Measurements from ENCODE around the gene C1QTNF12.

C1QTNF12 gene

DNA sequence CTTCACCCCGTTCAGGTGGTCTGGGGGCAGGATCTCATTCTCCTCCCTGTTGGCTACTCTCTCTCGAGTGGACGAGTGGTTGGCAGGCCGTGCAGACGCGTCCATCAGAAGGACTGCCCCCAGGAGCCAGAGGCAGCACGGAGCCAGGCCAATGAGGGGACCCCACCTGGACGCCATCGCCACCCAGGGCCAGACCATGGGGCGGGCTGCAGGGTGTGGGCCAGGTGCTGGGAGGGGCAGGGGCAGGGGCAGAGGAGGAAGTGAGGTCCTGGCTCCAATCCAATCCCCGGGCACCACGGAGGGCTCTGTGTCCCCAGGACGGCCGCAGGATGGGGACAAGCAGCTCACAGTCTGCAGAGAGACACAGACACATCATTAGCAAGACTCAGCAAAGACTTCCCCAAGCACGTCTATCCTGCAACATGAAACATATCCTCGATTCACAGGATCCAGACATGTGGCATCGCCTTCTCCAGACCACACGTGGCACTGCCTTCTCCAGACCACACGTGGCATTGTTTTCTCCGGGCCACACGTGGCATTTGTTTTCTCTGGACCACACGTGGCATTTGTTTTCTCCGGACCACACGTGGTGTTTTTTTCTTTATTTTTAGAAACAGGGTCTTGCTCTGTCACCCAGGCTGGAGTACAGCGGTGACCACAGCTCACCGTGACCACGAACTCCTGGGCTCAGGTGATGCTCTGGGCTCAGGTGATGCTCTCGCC is 17.8 kb downstream of the C1QTNF12 start:
- no peak for DNase-seq (ENCODE audit: low read depth)

DNA sequence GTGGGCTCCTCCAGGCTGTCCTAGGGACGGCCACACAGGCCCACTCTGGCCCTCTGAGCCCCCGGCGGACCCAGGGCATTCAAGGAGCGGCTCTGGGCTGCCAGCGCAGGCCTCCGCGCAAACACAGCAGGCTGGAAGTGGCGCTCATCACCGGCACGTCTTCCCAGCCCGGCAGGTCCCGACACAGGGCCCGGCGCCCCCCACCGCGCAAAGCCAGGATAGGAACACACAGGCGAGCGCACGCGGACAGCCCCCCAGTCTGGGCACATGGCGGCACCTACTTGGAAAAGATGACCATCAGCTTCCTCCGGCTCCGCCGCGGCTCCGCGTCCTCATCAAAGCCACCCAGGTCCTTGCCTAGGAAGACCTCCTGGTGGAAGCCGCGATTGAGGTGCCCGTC is 18.3 kb downstream of the C1QTNF12 start:
- DNase-seq (ENCODE audit: low read depth): no peak

GRCh38 chr1:1227386-1227785 is 19.1 kb downstream of the C1QTNF12 start:
- no peak for DNase-seq (ENCODE audit: low read depth)

GRCh38 chr1:1226566-1227362 is 19.8 kb downstream of the C1QTNF12 start:
- no peak for DNase-seq (ENCODE audit: low read depth)

GRCh38 chr1:1225913-1226312 is 20.6 kb downstream of the C1QTNF12 start:
- no peak for DNase-seq (ENCODE audit: low read depth)

DNA sequence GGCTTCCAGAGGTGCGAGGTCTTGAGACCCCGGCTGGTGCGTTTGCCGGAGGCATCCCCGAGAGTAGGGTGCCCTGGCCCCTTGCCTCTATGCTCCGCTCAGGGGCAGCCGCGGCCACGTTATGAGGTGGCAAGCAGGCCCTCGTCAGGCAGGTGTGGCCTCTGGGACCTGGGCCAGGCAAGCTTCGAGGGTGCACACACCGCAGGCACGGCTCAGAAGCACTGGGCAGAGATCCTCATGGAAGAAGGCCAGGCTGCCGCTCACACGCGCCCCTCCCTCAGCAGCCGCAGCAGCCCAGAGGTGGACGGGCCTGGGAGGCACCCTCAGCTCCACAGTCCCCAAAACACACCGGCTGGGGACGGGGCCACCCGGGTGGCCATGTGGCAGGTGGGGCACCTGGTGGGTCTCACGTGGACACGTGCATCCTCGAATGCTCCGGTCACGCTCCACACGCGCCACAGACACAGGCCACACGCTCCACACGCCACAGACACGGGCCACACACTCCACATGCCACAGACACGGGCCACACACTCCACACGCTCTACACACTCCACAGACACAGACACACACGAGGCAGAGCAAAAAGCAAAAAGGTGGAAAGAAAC is 21.2 kb downstream of the C1QTNF12 start:
- no peak for DNase-seq (ENCODE audit: low read depth)

- DNase-seq (ENCODE audit: low read depth): no peak
Observed at GRCh38 chr1:1223891-1224290, 22.6 kb downstream of the C1QTNF12 start.

DNA sequence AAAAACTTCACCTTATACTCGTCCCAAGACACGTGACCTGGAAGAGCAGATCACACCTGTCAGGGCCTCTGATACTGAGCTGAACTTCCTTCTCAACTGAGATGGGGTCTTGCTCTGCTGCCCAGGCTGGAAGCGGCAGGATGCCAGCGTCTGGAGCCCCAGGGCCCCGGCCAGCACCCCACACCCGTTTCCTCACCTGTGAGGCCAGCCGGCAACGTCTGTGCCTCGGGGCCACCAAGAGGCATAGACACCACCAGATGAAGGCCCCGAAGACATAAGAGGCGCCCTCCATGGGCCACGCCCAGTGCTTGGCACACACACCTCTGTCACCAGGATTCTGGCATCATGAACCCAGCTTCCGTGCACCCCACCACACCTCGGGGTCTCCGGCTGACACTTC is 23.2 kb downstream of the C1QTNF12 start:
- DNase-seq (ENCODE audit: low read depth): no peak

- no peak for DNase-seq (ENCODE audit: low read depth)
Observed at GRCh38 chr1:1222575-1223225, 23.8 kb downstream of the C1QTNF12 start.

GRCh38 chr1:1221887-1222574 is 24.5 kb downstream of the C1QTNF12 start:
- no peak for DNase-seq (ENCODE audit: low read depth)

DNA sequence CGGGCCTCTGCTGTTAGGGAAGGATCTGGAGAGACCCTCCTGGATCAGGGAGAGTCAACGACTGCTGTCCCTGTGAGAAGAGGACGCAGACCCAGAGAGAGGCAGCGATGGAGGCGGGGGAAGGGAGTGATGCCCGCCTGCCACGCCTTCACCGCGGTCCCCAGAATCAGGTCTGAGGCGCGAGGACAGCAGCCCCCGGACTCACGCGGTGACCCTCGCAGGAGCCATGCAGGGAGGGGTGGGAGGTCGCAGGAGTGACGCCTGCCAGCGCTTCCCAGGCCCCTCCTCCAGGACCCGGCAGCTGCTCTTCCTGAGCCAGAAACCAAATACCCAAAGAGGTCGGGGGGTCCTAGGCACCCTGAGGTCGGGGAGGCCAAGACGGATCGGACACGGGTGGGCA is 26.3 kb downstream of the C1QTNF12 start:
- DNase-seq (ENCODE audit: low read depth): no peak

DNA sequence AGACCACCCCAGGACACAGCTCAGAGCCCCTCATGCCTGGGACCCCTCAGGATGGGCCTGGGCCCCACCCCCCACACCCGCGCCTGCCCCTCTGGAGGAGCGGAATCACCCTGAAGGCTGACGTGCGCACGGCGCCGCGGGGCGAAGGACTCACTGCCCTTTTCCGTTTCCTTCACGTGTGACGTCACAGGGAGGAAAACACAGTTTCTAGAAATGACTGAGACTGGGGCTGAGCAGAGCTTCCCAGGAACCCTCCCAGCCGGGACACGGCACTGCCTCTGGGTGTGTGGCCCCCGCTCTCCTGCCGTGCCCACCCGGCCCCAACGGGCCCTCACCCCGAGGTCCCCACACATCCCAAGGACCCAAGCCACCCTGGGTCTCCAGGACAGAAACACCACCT is 27.2 kb downstream of the C1QTNF12 start:
- peak; percentile 28 for DNase-seq (ENCODE audit: low read depth)

DNA sequence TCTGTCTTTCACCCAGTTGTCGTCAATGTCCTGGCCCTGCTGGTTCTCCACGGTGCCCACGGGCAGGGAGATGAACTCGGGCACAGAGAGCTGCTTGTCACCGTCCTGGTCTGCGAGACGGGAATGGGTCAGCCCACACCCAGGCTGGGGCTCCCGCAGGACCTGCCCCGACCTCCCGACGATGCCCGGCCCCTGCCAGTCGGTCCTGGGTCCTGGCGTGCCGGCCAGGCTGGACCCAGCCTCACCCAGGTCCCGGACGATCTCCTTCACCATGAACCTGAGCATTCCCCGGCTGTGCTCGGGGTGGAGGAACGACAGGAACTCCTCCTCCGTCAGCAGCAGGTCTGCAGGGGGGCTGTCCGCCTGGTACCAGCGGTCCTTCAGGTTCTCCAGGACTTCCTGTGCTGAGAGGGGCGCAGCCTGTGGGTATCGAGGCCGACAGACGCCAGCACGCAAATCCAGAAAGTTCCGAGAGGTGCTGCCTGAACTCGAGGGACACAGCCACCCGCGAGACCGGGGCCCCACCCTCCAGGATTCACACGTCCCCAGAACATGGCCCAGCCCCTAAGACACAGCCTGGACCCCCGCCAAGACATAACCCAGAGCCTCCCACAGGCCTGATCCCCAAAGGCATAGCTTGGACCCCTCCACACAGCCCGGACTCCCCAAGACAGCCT is 27.9 kb downstream of the C1QTNF12 start:
- DNase-seq (ENCODE audit: low read depth): no peak

GRCh38 chr1:1217621-1218523 is 28.6 kb downstream of the C1QTNF12 start:
- no peak for DNase-seq (ENCODE audit: low read depth)

GRCh38 chr1:1216770-1217620 is 29.5 kb downstream of the C1QTNF12 start:
- peak; percentile 48 for DNase-seq (ENCODE audit: low read depth)

DNA sequence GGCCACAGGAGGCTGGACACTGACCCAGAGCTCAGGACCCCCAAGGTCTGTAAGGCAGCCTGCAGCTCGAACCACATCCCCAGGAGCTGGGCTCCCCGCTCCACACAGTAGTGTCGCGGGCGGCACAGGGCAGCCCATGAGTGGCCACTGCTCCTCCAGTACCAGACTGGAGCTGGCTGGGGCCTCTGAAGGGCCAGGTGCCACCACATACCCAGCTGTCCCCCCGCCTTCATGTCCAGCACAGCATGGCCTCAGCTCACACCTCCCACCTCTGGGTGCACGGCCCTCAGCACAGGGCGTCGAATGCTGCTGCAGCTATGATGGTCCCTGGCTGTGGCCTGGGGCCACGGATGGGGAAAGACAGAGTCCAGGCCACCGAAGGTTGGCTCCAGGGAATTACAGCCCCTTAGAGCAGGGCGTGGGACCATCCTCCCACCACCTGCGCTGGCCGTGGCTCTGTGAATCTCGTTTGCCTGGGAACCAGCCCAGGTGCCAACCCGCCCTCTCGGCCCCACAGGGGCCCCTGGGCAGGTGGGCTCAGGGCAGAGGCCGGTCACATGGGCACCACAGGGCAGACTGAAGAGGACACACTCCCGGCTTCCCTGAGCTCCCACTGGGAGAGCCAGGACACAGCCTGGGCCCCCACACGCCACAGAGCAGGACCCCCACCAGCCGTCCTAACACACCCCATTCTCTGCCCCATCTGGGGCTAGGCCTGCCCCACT is 30.5 kb downstream of the C1QTNF12 start:
- DNase-seq (ENCODE audit: low read depth): no peak

- no peak for DNase-seq (ENCODE audit: low read depth)
Observed at GRCh38 chr1:1215080-1215676, 31.3 kb downstream of the C1QTNF12 start.

Measured in T follicular helper cell (primary cell).